GM19239 (cell line): ENCODE data around the gene TCFL5.

Experiments used
- DNase-seq: peaks from one replicate; pipeline ENCODE4 v3.0.0; 2011; ENCODE audit warnings: low spot score; ENCODE audit not compliant: insufficient read length
- FAIRE-seq: peaks from 2 replicates; lab custom pipeline; 2011; peaks lifted over from hg19 to GRCh38; lab: Jason Lieb, UNC

The TCFL5 gene

DNA sequence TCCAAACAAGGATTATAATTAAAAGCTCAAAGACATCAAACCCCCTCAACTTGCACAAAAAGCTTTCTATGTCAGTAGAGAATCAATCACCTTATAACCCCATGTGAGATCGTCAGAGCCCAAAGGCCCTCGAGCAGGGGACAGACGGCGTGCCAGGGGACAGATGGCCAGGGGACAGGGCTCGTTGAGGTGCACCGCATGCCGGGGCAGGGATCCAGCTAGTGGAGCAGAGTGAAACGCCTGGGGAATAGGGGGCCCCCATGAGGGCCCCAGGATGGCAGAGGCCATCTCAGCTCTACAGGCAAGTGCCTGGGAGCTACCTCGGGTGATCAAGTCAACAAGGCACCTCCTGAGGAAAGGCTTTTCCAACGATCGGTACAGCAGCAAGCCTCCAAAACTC, 36.0 kb upstream of the TCFL5 start:
- no peak for FAIRE-seq
- no peak for DNase-seq

DNA sequence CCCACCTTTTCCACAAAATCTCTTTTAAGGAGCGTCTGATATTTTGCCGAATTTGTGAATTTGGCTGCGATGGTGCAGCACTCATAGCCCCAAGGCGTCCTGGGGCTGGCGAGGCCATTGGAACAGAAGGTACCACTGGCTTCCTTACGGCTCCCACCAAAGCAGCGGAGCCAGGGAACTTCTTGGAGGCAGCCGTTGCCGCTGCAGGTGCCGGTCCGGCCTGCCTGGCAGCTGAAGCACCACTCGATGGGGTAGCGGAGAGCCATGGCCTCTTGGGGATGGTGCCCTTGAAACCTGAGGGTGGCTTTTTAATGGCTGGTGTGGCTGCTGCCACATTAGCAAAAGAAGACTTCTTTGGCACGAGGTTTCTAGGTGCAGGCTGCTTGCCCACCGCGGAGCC, 34.9 kb upstream of the TCFL5 start:
- FAIRE-seq, result no peak
- DNase-seq, result no peak

DNA sequence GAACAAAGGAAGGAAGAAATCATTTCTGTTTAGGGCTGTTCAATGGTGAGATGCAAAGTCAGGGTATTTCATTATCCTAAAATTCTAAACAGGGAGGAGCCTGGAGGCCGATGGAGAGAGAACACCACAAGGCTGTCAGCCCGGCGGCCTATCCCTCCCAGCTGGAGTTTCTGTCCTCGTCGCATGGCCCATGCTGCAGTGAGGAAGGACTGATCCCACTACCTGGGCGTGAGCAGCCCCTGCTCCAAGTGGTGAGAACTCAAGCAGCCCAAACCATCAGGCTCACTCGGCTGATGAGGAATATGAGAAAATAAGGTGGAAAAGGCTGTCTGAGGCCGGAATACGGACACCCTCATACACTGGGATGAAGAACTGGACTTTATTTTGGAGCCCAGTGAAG, 33.9 kb upstream of the TCFL5 start:
- no peak for FAIRE-seq
- no peak for DNase-seq

DNA sequence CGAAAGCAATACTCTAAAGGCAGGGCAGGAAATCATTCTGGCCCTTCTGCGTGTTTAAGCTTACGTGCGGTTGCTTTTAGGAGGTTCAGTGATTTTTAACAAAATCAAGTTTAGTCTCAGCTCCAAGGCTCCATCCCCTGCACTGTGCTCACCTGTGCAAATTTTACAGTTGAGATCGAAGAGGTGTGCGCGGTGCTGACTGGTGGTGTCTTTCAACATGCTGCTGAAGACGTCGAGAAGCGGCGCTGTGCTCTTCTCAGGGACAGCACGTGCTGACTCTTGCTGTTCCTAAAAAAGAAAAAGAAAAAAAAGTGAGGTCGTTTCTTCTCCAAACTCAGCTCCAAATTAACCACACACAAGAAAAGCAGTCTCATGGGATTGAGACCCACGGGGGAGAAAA, 32.6 kb upstream of the TCFL5 start:
- no peak for DNase-seq
- FAIRE-seq, result no peak

DNA sequence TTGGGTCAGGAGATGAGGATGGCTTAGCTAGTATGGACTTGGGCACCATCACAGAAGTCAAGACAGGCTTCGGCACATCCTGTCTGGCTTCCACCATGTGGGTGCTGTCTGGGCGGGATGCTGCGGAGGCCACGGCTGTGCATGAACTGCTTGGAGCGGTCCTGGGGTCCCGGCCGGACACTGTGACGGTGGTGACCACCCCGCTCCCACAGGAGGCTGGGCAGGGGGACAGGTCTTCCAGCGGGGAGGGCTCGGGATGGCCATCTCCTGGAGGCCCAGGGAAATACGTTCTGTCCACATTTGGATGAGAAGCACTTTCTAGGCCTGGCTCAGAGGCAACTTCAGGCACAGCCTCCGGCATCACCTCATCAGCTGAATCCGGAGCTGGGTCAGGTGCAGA, 32.1 kb upstream of the TCFL5 start:
- FAIRE-seq (no peak), DNase-seq (no peak)

DNA sequence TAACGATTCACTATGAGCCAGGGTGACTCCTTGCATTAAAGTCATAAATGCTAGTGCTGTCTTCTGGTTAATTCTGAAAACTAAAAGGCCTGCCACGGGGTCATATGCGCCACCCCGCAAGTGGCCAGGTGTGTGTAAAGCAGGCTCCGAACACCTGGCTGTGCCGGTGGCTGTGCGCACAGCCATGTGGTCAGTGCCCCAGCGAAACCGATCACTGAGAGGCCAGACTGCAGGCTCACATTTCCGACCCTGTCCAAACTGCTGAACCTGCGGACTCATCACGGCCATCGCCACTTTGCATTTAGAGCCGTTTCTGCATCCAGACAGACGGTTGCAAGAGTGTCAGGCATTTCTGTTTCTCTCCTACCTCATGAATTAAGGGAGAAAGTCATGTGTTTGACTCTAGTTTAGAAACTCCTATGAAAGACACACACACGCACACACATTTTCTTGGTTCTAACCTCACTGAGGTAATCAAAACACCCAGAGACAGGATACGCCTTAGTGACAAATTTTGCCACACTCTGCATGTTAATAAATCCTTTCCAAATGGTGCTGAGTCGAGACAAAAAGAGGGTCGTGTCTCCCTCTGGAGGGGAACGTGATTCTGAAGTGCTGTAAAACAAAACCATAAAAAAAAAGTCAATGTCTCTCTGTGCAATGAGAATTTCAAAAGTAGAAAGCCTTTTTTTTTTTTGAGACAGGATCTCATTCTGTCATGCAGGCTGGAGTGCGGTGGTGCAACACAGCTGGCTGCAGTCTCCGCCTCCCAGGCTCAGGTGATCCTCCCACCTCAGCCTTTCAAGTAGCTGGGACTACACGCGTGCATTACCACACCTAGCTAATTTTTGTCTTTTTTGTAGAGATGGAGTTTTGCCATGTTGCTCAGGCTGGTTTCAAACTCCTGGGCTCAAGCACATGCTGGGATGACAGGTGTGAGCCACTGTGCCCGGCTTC, 31.0 kb upstream of the TCFL5 start:
- FAIRE-seq (no peak), DNase-seq (no peak)

DNA sequence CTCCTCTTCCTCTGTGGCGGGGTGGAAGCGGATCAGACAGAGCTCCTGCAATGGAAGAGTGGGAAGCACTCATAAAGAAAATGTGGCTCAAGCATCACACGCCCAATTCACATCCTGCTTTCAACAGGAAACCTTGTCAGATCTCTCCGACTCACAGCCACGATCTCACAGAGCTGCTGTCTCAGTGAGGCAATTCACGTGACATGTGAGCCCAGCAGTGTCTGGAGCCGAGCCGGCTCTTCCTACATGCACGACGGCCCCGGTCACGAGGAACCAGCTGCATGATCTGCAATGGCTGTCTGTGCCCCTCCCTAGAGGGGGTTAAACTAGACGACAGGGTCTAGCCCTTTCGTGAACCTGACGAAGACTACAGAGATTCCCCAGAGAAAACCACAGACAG, 29.5 kb upstream of the TCFL5 start:
- DNase-seq (no peak), FAIRE-seq (no peak)

DNA sequence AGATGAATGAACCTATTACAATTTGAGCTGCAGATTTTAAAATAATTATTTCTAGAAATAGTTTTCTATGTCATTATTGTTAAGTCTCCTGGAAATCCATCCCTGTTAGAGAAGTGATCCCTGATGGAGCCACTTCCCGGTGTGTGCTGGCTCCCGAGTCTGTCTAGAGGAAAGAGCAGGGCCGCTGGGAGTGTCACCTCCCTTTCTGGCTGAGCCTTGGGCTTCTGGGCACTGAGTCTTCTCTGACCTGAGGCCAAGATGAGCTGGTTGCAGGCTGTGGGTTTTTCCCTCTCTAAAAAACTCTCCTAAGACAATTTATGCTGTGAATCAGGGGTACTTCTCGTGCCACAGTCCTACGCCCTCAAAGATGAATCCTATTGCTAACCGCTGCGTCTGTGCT, 28.8 kb upstream of the TCFL5 start:
- DNase-seq, result no peak
- no peak for FAIRE-seq

DNA sequence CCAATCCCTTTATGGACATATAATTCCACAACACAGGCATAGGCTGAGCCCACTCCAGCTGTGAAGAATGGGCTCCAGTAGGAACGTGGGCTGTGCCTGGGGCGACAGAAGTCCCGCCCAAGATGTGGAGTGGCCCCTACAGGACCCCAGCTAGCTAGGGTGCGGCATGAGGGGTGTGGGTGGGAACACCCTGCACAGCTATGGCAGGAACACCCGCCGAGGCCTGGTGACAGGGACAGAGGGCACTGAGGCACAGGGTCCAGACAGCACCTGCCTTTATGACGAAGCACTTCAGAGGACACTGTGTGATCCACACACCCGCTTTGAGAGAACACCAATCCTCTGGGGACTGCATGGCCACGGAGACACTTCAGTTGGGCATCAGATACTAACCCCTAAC, 28.2 kb upstream of the TCFL5 start:
- FAIRE-seq (no peak), DNase-seq (no peak)

DNA sequence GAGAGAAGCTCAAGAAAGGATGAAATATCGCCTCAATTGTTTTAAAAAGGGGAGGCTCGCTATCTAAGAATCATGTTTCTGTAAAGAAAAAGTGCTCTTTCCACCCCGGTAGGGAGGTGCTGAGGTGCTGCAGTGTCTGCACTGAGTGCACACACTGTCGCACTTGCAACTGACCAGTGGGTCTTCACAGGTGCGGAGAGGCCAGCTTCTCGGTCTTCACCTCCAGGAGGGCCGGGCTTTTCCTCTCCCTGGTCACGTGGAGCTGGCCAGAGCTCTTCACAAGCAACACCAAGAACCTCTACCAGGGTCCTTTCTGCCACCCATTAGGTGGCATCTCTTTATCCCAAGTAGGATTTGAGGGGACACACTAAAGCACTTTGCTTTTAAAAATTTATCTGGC, 27.8 kb upstream of the TCFL5 start:
- no peak for FAIRE-seq
- DNase-seq, result no peak

DNA sequence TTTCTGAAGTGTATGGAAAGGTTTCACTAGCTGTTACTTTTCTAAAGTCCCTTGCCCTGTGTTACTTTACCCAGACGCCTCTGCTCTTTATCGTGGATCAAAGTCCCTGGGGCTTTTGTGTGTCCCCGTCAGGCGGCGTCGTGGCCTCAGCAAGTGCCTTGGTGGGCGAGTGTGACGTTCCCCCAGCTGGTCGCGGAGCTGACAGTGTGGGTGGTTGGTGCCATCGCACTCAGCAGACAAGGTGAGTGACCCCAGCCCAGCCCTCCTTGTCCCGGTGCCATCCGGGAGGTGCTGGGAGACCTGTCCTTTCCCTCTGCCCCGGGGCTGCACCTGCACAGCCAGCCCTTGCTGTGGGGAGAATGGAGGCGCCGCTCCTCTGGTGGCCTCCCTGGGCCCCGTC, 27.3 kb upstream of the TCFL5 start:
- DNase-seq, result no peak
- FAIRE-seq, result no peak

DNA sequence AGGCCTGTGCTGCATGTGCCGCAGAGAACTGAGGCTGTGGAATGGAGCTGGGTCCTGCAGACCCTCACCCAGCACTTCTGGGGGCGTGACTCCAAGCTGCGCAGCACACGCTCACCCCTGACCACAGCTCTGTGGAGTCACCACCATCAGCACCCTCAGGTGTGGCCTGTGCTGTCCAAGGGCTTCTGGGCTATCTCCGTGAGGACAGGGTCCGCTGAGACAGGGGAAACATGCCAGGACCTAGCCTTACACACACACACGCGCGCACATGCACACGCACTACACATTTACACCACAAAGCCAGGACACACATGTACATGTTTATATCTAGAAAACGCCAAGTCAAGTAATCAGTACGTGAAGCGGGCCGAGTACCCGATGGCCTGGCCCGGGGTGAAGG, 26.8 kb upstream of the TCFL5 start:
- no peak for FAIRE-seq
- DNase-seq, result no peak

DNA sequence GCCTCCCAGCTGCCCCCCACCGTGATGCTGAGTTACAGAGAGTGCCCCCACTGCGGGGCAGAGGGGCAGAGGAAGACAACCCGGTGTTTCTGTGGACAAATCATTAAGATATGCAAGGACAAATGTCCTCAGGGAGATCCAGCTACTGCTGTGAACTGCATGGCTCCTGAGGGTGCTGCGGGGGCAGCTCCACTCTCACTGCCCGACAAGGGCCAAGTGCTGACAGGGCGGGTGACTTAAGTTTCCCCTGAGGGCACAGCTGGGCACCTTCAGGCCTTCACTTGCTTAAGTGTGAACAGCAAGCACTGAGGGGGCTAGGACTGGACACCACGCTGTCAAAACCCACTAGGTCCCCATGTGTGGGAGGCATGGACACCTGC, 26.2 kb upstream of the TCFL5 start:
- FAIRE-seq (no peak), DNase-seq (no peak)

DNA sequence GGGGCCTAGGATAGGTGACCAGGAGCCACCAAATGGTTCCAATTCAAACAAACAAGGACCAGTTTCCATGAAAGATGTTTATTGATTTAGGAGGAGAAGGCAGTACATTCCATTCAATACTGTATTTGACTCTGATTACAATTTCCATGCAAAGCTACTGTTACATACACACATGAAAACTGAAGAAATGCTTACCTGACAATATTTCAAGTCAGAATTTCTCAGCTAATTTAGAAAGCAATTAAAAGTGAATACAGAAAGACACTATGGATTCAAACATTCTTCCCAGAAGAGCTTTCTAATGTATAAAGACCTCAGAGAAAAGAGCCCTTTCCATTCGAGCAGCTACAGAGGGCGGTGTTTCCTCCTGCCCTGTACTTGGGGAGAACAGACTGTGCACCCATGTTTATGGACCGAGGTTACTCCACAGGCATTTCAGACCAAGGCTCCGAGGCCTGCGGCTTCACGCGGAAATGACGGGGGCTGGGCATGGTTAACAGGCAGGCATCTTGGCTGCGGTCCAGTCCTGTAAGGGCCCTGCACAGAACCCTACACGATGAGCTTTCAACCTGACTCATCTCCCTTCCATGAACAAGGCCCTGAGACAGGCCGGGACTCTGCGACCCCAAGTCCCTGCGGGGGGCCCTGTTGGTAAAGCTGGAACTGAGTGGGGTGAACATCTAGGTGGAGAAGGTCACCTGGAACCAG, 25.7 kb upstream of the TCFL5 start:
- no peak for FAIRE-seq
- no peak for DNase-seq

DNA sequence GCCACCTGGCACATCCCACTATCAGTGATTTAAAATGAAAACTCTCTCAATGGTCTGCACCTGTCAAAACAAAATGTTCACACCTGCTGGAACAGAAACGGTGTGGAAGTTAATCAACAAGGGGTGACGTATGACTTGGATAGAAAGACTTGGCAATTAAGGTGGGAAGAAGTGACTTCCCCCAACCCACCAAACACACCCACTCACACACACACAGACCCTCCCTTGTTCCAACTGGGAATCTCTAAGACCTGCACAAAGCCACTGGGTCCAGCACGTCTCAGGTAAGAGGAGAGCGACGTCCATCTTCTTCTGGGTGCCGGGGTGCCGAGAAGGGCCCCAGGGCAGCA, 25.1 kb upstream of the TCFL5 start:
- DNase-seq, result no peak
- FAIRE-seq, result no peak

DNA sequence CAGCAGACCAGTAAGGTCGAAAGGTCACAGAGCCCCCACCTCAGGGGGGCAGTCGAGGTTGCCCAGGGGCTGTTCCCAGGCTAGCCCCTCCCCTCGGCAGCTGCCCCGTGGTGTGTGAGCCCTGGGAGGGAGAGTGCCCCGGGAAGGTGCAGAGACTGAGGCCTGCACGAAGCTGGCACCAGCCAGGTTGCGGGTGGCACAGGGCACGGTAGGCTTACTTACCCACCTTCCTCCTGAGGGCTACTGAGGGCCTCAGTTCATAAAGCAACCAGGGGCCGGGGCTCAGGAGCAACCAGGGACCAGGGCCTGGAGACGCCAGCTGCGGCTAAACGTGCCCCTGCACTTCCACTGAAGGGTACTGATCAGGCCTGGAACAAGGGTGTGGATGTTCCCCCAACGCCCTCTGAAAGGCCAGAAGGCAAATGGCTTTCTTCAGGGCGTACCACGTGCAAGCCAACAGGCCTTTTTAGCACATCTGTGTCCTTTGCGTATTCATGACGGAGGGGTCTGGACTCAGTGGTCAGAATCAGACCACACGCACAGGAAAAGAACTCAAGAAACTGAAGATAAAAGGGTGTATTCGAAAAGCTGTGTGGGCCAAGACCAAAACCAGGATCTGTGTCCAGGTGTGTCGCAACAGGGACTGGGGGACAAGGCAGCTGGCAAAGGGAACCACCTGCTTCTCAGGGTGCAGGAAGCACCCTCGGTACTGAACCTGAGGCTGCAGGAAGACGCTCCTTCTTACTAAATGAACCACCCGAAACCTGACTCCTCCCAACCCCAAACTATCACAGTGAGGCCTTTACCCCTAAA, 24.5 kb upstream of the TCFL5 start:
- DNase-seq (no peak), FAIRE-seq (no peak)

DNA sequence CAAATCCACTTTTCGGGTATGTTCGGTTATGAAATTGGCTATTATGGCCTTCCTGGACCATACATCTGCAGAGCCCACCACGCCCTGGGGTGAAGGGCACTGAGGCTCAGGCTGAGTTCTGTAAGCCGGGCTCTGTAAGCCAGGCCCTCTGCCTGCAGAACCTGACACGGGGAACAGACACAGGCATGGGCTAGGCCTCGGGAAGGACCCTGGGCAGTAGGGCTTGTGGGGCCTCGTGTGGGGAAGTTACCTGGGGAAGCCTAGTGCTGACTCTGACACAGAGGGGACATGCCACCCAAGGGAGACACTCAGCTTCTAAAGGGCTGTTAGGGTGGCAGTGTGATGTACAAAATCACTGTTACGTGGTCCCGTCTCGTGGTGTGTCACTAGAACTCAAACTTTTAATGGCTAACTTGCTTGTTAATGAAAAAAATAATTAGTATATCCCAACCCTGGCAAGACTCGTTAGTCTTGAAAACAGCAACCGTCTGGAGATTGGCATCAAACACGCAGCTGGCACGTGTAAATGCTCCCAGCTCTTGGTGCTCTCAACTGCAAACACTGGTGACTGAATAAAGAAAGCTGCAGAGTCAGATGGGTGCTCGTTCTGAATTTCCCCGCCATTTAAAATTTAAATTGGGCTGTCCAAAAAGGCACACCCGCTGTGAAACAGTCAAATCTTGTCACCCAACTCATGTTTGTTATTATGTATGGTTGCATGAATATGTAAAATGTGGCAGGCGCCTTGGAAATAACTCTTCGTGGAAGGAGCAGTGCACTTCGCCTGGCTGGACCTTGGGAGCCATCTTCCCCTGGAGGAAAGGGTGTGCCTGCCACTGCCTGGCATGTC, 23.6 kb upstream of the TCFL5 start:
- DNase-seq (no peak), FAIRE-seq (no peak)

DNA sequence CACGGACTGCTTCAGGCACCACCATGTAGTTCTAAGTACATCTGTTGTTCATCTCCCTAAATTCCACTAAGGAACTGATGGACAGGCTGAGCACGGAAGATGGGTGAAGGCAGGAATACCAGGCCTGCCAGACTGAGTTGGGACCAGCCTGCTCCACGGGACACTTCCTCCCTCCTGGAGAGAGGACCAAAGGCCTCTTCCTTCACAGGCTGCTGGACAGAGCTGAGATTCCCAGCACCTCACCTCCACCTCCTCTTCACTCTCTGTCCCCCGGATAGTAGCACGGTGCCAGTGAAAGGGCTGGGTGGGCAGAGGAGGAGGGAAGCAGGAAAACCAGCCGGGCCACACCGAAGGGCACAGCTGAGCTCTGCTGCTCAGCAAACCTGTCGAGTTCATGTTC, 22.9 kb upstream of the TCFL5 start:
- FAIRE-seq, result no peak
- DNase-seq, result no peak

DNA sequence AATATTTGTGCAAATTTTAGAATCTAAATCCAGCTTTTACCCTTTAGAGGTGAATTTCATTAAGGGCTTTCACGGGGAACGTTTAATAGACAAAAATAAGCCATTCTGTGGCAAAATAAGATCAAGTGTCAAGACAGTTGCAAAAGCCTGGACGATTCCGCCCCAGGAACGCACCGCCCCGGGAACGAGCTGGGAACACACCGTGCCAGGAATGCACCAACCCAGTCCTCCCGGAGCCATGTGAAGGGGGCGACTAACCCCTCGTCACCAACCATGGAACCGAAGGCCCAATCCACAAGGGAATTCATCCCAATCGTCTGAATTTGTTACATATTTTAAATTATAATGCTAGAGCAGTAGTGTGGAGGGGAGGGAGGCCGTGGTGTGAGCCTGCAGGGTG, 20.8 kb upstream of the TCFL5 start:
- no peak for FAIRE-seq
- DNase-seq, result no peak
